ENCODE measurements around the gene GYPA.
"Not testable (repeated sequence)": the region's sequence is repeated elsewhere in the genome, so short reads cannot be mapped to it uniquely, and the experiment has no call there.

The GYPA gene

GRCh38 chr4:144142690-144143326 is 2.3 kb upstream of the GYPA start:
- in situ Hi-C loops (cut with MboI; ENCODE audit: low sequenced_read_pairs); H3K36me3 ChIP-seq (replicated peaks); H3K4me3 ChIP-seq; H3K4me1 ChIP-seq; H3K27me3 ChIP-seq (ENCODE audit: low read depth); H3K9me3 ChIP-seq: not testable (repeated sequence)
- DNase-seq (ENCODE audit: low spot score in 2 of 2) = peak; percentile 15 to 18

GRCh38 chr4:144141493-144141892 is 975 bp upstream of the GYPA start:
- Histone ChIP-seq H3K4me3 (no peak overlapping the region), H3K9me3 (no peaks in the 10 kb centered on the region), H3K27me3 (ENCODE audit: low read depth) (no peaks in the 10 kb centered on the region), H3K36me3 (replicated peaks) (no peaks in the 10 kb centered on the region), H3K4me1 (no peaks in the 10 kb centered on the region)
- DNase-seq (ENCODE audit: low spot score in 2 of 2) = no peak
- in situ Hi-C loops (cut with MboI; ENCODE audit: low sequenced_read_pairs) = no loop called here

DNA sequence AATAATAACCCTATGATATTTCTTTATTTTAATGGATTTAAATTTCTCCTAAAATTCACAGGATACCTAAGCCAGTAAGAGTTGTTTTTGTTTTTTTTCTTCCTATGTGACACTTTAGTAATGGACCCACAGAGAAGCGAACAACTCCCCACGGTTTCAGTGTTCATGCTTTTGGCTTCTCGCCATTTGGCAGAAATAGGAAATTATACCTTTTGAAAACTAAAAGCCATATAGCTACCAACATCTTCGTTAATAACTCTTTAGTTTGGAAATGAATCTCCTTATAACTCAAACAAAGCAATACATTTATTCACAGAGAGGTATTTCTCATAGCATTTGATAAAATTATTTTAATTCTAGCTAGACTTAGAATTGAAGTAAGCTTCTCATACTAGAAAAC is 527 bp downstream of the GYPA start:
- DNase-seq (ENCODE audit: low spot score in 2 of 2); H3K27me3 ChIP-seq (ENCODE audit: low read depth); H3K36me3 ChIP-seq (replicated peaks); H3K4me1 ChIP-seq; in situ Hi-C loops (cut with MboI; ENCODE audit: low sequenced_read_pairs); H3K4me3 ChIP-seq; H3K9me3 ChIP-seq: not testable (repeated sequence)

GRCh38 chr4:144139547-144139946 is 971 bp downstream of the GYPA start:
- DNase-seq (ENCODE audit: low spot score in 2 of 2); H3K4me3 ChIP-seq; H3K9me3 ChIP-seq; in situ Hi-C loops (cut with MboI; ENCODE audit: low sequenced_read_pairs); H3K36me3 ChIP-seq (replicated peaks); H3K4me1 ChIP-seq; H3K27me3 ChIP-seq (ENCODE audit: low read depth): not testable (repeated sequence)

GRCh38 chr4:144138239-144138638 is 2.3 kb downstream of the GYPA start:
- H3K27me3 ChIP-seq (ENCODE audit: low read depth); H3K4me3 ChIP-seq; H3K36me3 ChIP-seq (replicated peaks); DNase-seq (ENCODE audit: low spot score in 2 of 2); H3K9me3 ChIP-seq; in situ Hi-C loops (cut with MboI; ENCODE audit: low sequenced_read_pairs); H3K4me1 ChIP-seq: not testable (repeated sequence)

DNA sequence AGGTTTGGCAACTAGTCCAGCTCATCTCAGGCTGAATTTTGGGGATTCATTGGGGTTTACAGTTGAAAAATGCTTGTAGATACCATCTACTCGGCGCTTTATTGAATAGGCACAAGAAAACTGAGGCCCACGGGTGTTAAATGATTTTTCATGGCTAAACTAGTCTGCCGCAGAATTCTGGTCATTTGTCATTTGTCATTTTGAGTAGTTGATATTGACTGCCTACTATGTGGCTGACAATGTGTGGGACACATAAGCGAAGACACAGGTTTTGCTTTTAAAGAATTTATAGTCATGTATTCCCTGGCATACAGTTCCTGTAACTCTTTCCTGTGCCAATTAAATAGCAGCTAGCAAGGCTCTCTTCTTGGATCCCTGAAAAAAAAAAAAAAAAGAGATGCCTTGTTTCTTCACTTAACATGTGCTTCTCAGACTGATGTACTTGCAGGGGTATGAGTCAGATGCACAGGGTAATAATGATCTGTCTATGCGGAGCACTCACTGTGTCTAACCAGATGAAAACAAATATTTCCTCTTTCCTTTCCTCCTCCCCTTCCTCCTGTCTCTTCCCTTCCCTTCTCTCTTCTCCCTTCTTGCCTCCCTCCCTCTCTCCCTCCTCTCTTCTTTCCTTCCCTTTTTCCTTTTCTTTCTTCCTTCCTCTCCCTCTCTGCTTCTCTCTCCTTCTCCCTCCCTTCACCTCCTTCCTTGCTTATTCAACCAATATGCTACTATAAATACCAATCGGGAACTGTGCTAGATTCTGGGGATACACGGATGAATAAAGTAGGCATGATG is 3.2 kb downstream of the GYPA start:
- in situ Hi-C loops (cut with MboI; ENCODE audit: low sequenced_read_pairs); H3K27me3 ChIP-seq (ENCODE audit: low read depth); H3K36me3 ChIP-seq (replicated peaks); H3K4me3 ChIP-seq; H3K4me1 ChIP-seq; H3K9me3 ChIP-seq; DNase-seq (ENCODE audit: low spot score in 2 of 2): not testable (repeated sequence)

GRCh38 chr4:144136189-144136588 is 4.3 kb downstream of the GYPA start:
- H3K9me3 ChIP-seq; H3K27me3 ChIP-seq (ENCODE audit: low read depth); H3K36me3 ChIP-seq (replicated peaks); H3K4me1 ChIP-seq; in situ Hi-C loops (cut with MboI; ENCODE audit: low sequenced_read_pairs); H3K4me3 ChIP-seq; DNase-seq (ENCODE audit: low spot score in 2 of 2): not testable (repeated sequence)

DNA sequence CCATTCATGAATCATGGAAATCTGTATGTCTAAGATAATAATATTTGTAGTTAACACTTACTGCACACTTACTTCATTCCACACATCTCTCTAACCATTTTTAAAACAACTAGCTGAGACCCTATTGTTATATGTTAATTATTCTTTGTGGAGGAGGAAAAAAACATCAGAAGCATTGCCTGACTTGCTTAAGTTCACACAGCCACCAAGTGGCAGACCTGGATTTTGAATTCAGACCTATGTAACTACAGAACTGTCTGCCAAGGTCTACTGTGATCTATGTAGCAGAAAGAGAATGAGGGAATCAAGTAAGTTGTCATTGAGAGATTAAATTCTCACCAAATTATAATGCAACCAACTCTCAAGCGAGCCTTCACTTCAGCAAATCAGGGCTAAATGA is 10.4 kb downstream of the GYPA start:
- H3K9me3 ChIP-seq; in situ Hi-C loops (cut with MboI; ENCODE audit: low sequenced_read_pairs); H3K4me1 ChIP-seq; H3K27me3 ChIP-seq (ENCODE audit: low read depth); H3K4me3 ChIP-seq; DNase-seq (ENCODE audit: low spot score in 2 of 2); H3K36me3 ChIP-seq (replicated peaks): not testable (repeated sequence)

DNA sequence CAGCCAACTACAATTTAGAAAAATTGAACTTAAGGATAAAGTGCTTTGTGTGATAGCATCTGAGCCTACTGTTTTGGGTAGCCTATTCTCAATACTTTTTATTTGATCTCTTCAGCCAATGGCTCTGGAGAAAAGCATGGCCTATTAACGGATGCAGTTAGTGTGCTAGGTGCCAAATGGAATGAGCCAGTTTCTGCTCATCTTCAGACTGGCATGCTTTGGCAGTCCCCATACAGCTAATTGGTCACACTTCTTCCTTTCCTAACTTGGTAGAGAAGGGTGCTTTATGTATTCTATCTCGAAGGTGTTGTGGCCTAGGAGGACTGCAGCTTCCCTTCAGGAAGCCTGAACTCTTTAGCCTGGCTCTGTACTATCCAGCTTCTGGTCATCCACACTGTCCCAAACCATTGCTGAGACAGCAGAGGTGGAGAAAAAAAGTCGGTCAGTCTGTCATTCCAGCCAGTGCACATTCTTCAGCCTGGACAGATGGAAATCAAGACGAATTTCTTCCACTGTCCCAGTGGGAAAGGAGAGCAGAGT is 11.1 kb downstream of the GYPA start:
- H3K36me3 ChIP-seq (replicated peaks); in situ Hi-C loops (cut with MboI; ENCODE audit: low sequenced_read_pairs); H3K4me1 ChIP-seq; H3K4me3 ChIP-seq; H3K9me3 ChIP-seq; H3K27me3 ChIP-seq (ENCODE audit: low read depth); DNase-seq (ENCODE audit: low spot score in 2 of 2): not testable (repeated sequence)

DNA sequence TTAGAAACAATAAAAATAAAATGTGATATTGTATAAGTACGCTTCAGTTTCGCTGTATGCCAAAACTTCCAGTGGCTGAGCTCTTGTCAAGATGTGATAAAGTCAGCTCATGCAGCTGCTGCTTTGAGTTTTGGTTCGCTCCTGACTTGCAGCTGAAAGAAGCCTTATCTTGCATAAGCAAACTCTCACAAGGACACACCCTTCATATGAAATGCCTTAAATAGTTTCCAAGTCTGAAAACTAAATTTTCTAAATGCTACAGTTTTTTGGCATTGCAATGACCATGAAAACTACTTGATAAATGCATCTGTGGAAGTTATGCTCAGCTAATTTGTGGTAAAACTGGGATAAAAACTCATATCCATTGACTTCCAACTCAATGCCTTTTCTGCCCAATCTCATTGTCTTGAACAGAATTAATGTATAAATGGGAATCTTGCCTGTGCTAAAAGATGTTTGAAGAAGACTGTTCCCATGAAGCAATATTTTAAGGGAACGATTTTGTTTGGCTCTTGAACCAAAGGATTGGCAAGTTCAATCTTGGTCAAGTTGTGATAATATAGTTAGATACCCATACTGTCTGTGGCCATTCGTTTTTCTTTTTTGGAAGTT is 11.7 kb downstream of the GYPA start:
- DNase-seq (ENCODE audit: low spot score in 2 of 2); H3K27me3 ChIP-seq (ENCODE audit: low read depth); H3K4me3 ChIP-seq; H3K36me3 ChIP-seq (replicated peaks); in situ Hi-C loops (cut with MboI; ENCODE audit: low sequenced_read_pairs); H3K9me3 ChIP-seq; H3K4me1 ChIP-seq: not testable (repeated sequence)

- H3K9me3 ChIP-seq; H3K4me1 ChIP-seq; H3K4me3 ChIP-seq; in situ Hi-C loops (cut with MboI; ENCODE audit: low sequenced_read_pairs); DNase-seq (ENCODE audit: low spot score in 2 of 2); H3K27me3 ChIP-seq (ENCODE audit: low read depth); H3K36me3 ChIP-seq (replicated peaks): not testable (repeated sequence)
Observed at GRCh38 chr4:144125109-144125508, 15.4 kb downstream of the GYPA start.

- H3K4me1 ChIP-seq; H3K27me3 ChIP-seq (ENCODE audit: low read depth); in situ Hi-C loops (cut with MboI; ENCODE audit: low sequenced_read_pairs); H3K36me3 ChIP-seq (replicated peaks); H3K9me3 ChIP-seq; DNase-seq (ENCODE audit: low spot score in 2 of 2); H3K4me3 ChIP-seq: not testable (repeated sequence)
Observed at GRCh38 chr4:144123982-144124635, 16.4 kb downstream of the GYPA start.

DNA sequence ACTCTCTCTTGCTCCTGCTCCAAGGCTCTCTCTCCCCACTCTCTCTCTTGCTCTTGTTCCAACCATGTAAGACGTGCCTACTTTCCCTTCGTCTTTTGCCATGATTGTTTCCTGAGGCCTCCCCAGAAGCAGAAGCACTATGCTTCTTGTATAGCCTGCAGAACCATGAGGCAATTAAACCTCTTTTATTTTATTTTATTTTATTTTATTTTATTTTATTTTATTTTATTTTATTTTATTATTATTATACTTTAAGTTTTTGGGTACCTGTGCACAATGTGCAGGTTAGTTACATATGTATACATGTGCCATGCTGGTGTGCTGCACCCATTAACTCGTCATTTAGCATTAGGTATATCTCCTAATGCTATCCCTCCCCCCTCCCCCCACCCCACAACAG is 17.2 kb downstream of the GYPA start:
- H3K36me3 ChIP-seq (replicated peaks); DNase-seq (ENCODE audit: low spot score in 2 of 2); in situ Hi-C loops (cut with MboI; ENCODE audit: low sequenced_read_pairs); H3K9me3 ChIP-seq; H3K4me1 ChIP-seq; H3K27me3 ChIP-seq (ENCODE audit: low read depth); H3K4me3 ChIP-seq: not testable (repeated sequence)

DNA sequence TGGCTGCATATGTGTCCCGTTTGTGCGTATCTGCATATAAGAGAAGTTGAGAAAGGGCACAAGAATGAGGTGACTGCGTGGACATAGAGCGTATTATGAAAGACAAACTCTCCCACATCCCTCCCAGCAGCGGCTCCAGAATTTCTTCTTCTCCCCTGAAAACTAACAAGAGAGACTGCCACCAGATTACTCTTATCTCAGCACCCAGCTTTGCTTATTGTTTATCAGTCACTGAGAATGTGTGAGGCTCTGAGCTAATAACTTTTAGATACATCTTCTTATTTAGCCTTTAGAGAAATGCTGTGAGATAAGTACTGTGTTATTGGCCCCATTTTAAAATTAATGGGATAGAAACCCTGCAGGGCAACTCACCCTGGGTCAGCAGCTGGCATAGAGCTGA is 20.8 kb downstream of the GYPA start:
- H3K4me3 ChIP-seq; in situ Hi-C loops (cut with MboI; ENCODE audit: low sequenced_read_pairs): not testable (repeated sequence)

More for the DNA sequence above, 20.8 kb downstream of the GYPA start:
- H3K36me3 ChIP-seq (replicated peaks); H3K9me3 ChIP-seq; H3K27me3 ChIP-seq (ENCODE audit: low read depth); DNase-seq (ENCODE audit: low spot score in 2 of 2); H3K4me1 ChIP-seq: not testable (repeated sequence)

Measured in HAP-1 (cell line).